OCI-LY1 (cell line): Measurements from ENCODE around the gene MAK.

Source experiments
- CTCF ChIP-seq: fragments of 200-600 bp; sonication (generic), shearing (Covaris generic); IDR thresholded peaks from 2 replicates; pipeline ENCODE4 v1.5.1; 2017; ENCODE audit warnings: mild to moderate bottlenecking, antibody characterized with exemption, low read length, moderate library complexity, mixed read lengths
- EZH2 ChIP-seq: fragments of 200-600 bp; sonication (generic), shearing (Covaris generic); IDR thresholded peaks from 2 replicates; pipeline ENCODE4 v1.8.0; 2017; ENCODE audit warnings: borderline replicate concordance, mixed run types, mild to moderate bottlenecking, antibody characterized with exemption, low read length, moderate library complexity, mixed read lengths

GRCh38 chr6:10837995-10838793 is at the start of gene MAK:
- no peak for TF ChIP-seq CTCF
- no peak for TF ChIP-seq EZH2
